GM18951 (cell line): ENCODE results near the gene PDS5B.
"Not testable (repeated sequence)": the region's sequence is repeated elsewhere in the genome, so short reads cannot be mapped to it uniquely, and the experiment has no call there.

Source experiments
- POLR2A ChIP-seq: IDR thresholded peaks from 4 replicates; pipeline ENCODE4 v1.6.1; 2011; ENCODE audit warnings: mild to moderate bottlenecking; ENCODE audit not compliant: insufficient read length, insufficient read depth; ENCODE audit errors: extremely low read depth
- in situ Hi-C: fragments of 300-500 bp; cut with MboI; formaldehyde crosslinking; loops from one replicate; pipeline ENCODE4 v1.12.0; 2022; ENCODE audit warnings: low sequenced_read_pairs, mixed read lengths, inconsistent platforms; ENCODE audit not compliant: unreplicated experiment

The PDS5B gene

DNA sequence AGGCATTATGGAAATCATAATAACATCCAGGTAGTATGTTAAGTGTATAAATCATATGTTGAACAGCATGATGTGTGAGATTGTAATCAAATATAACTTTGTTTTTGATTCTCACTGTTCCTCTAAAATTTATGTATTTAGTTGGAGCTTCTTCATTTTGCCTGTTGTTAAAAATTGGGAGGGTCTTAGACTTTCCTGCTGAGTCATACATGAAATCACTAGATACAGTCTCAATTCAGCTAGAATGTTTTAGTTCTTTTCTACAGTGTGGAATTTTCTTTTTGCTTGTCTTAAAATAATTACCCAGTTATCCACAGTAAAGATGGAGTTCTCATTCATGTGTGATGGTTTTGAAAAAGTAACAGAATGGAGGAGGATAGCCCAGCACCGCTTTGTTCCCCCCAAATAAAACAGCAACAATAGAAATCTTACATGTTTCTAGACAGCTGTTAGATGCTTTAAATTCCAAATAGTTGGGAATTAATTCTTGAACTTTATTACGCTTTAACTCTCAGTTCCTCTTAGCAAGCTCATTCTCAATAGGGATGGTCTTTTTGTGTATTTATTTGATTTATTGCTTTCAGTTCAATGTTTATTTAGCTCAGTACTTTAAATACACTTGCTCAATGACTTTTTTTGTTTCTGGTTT, 109.5 kb downstream of the PDS5B start:
- no peak for TF ChIP-seq POLR2A
- in situ Hi-C loops = no loop called here

GRCh38 chr13:32707471-32707870, 121.2 kb downstream of the PDS5B start:
- in situ Hi-C loops = no loop called here
- no peak for TF ChIP-seq POLR2A

- in situ Hi-C loops = no loop called here
- no peak for TF ChIP-seq POLR2A
Observed at GRCh38 chr13:32713397-32713796, 127.1 kb downstream of the PDS5B start.

DNA sequence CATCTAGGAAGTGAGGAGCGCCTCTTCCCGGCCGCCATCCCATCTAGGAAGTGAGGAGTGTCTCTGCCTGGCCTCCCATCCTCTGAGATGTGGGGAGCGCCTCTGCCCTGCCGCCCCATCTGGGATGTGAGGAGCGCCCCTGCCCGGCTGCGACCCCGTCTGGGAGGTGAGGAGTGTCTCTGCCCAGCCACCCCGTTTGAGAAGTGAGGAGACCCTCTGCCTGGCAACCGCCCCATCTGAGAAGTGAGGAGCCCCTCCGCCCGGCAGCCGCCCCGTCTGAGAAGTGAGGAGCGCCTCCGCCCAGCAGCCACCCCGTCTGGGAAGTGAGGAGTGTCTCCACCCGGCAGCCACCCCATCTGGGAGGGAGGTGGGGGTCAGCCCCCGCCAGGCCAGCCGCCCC, 129.9 kb downstream of the PDS5B start:
- in situ Hi-C loops = not testable (repeated sequence)

GRCh38 chr13:32720026-32720425, 133.8 kb downstream of the PDS5B start:
- TF ChIP-seq POLR2A = no peak
- in situ Hi-C loops = no loop called here

- in situ Hi-C loops = not testable (repeated sequence)
Observed at GRCh38 chr13:32721131-32722034, 135.1 kb downstream of the PDS5B start.

GRCh38 chr13:32722340-32722739, 136.1 kb downstream of the PDS5B start:
- TF ChIP-seq POLR2A = no peak

GRCh38 chr13:32723987-32724386, 137.7 kb downstream of the PDS5B start:
- in situ Hi-C loops = no loop called here
- TF ChIP-seq POLR2A = no peak

More at GRCh38 chr13:32722340-32722739, 136.1 kb downstream of the PDS5B start:
- in situ Hi-C loops = no loop called here

DNA sequence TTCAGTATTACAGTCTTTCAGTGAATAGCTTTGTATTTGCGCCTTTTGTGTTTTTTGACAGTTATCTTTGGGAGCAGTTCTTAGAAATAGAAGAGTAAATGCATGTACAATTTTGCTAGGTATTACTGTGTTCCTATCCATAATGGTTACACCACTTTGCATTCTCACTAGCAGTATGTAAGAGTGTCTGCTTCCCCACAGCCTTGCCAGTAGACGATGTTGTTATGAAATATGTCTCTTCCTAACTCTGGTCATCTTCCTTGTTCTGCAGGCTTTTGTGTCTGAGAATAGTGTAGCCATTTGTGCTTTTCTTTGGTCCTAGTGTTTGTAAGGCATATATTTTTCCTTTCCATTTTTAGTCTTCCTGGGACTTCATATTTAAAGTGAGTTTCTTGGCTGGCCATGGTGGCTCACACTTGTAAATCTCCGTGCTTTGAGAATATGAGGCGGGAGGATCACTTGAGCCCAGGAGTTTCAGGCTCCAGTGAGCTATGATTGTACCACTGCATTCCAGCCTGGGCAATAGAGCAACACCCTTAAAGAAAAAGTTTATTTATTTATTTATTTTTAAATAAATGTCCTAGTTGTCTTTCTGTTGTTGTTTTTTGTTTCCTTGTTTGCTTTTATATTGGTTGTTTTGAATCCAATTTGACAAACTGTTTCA, 140.3 kb downstream of the PDS5B start:
- no peak for TF ChIP-seq POLR2A
- in situ Hi-C loops = no loop called here

GRCh38 chr13:32728327-32728726, 142.1 kb downstream of the PDS5B start:
- TF ChIP-seq POLR2A = no peak
- in situ Hi-C loops = no loop called here

DNA sequence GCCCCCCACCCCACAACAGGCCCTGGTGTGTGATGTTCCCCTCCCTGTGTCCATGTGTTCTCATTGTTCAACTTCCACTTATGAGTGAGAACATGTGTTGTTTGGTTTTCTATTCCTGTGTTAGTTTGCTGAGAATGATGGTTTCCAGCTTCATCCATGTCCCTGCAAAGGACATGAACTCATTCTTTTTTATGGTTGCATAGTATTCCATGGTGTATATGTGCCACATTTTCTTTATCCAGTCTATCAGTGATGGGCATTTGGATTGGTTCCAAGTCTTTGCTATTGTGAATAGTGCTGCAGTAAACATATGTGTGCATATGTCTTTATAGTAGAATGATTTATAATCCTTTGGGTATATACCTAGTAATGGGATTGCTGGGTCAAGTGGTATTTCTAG, 142.8 kb downstream of the PDS5B start:
- in situ Hi-C loops = not testable (repeated sequence)

GRCh38 chr13:32731074-32731473, 144.8 kb downstream of the PDS5B start:
- TF ChIP-seq POLR2A = no peak
- in situ Hi-C loops = no loop called here

DNA sequence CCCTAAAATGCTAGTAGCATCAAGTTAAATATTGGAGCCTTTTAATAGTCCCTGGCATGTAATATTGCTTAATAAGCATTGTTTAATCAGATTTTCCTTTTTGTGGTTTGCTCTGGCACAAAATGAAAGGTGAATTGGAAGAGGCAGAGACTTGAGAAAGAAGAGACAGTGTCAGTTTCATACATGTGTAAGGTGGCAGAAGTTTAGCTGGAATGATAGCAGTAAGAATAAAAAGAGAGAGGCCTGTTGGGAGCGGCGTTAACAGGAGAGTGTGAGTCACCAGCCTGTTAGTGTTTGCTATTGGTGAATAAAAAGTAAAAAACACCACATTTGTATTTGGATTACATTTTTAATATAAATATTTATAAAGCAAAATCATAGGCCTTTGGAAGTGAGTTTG, 145.3 kb downstream of the PDS5B start:
- no peak for TF ChIP-seq POLR2A
- in situ Hi-C loops = no loop called here

DNA sequence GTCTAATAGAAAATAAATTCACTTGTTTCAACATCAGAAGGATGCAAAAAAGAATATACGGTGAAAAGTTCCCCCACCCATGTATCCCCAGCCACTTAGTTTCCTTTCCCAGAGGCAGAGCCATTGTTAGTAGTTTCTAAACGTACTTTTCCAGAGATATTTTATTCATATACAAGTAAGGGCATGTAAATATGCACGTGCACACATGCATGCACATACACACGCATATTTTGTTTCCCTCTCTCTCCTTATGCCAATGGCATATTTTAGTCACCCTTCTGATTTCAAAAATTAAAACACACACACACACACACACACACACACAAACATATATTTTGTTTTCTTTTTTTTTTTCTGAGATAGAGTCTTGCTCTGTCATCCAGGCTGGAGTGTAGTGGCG, 147.4 kb downstream of the PDS5B start:
- in situ Hi-C loops = no loop called here
- no peak for TF ChIP-seq POLR2A
